ENCODE results near the gene YJU2. TPM values are rescaled to one million over a fixed set of nuclear protein-coding genes. Genes with fewer than 3 reads are reported as not detected.

YJU2 gene
- total RNA-seq, 3 donors from 2014 or later (not counting 1 experiment from before 2014, with no cell fraction given) = 37.7 to 39.5 (median 38.5) TPM

- Histone ChIP-seq H3K4me3 (ENCODE audit: low read length) (no peak overlapping the region), H3K27ac (ENCODE audit: low read length) (no peak overlapping the region), H3K9me3 (ENCODE audit: control insufficient read depth, insufficient read depth, low read length) (no peaks in the 10 kb centered on the region), H3K27me3 (ENCODE audit: control insufficient read depth, insufficient read depth, low read length) (peaks cover 9% of the 10 kb centered on the region), H3K4me1 (ENCODE audit: control insufficient read depth, insufficient read depth, low read length) (peaks cover 12% of the 10 kb centered on the region), H3K36me3 (ENCODE audit: control insufficient read depth, insufficient read depth, low read length) (no peaks in the 10 kb centered on the region)
- ATAC-seq (no peak), DNase-seq (no peak)
- Mint-ChIP-seq H3K27ac (no peak overlapping the region), H3K4me1 (peaks cover 5 to 6% of the 10 kb centered on the region in 2 donors), H3K9me3 (no peaks in the 10 kb centered on the region), H3K27me3 (ENCODE audit: low read depth in 2 of 2) (peaks cover 6 to 14% of the 10 kb centered on the region in 2 donors), H3K36me3 (no peaks in the 10 kb centered on the region), H3K4me3 (no peak overlapping the region)
- WGBS (ENCODE audit: insufficient coverage) = 20% methylated on average over 4 of the region's 4 CpGs
- intact Hi-C loops (cut with micrococcal nuclease) = no loop called here
- TF ChIP-seq CTCF (IDR thresholded peaks at IDR 0.05) = no peak
Observed at GRCh38 chr19:4278010-4278409, 31.1 kb downstream of the YJU2 start.

- no peak within 1 kb of the TSS for H3K27ac ChIP-seq (ENCODE audit: low read length)
- Mint-ChIP-seq H3K9me3 (no peaks in the 10 kb centered on the region), H3K27me3 (ENCODE audit: low read depth in 2 of 2) (peaks cover 6 to 14% of the 10 kb centered on the region in 2 donors), H3K27ac (no peak within 1 kb of the TSS), H3K4me3 (peak within 1 kb of the TSS; percentile 70), H3K36me3 (no peaks in the 10 kb centered on the region), H3K4me1 (peaks cover 5 to 6% of the 10 kb centered on the region in 2 donors)
- H3K9me3 ChIP-seq (ENCODE audit: control insufficient read depth, insufficient read depth, low read length) = no peaks in the 10 kb centered on the region
- TF ChIP-seq CTCF (IDR thresholded peaks at IDR 0.05) = no peak
- H3K4me1 ChIP-seq (ENCODE audit: control insufficient read depth, insufficient read depth, low read length) = peaks cover 12% of the 10 kb centered on the region
- DNase-seq (no peak), ATAC-seq (no peak)
- intact Hi-C loops (cut with micrococcal nuclease) = no loop called here
- H3K36me3 ChIP-seq (ENCODE audit: control insufficient read depth, insufficient read depth, low read length) = no peaks in the 10 kb centered on the region
- peaks cover 9% of the 10 kb centered on the region for H3K27me3 ChIP-seq (ENCODE audit: control insufficient read depth, insufficient read depth, low read length)
- 3% methylated on average over 30 of the region's 44 CpGs for WGBS (ENCODE audit: insufficient coverage)
- H3K4me3 ChIP-seq (ENCODE audit: low read length) = no peak within 1 kb of the TSS
Observed at GRCh38 chr19:4278419-4279266, 31.8 kb downstream of the YJU2 start, which contains the start of gene SHD. Gene SHD (plus strand): TSS chr19:4279266. CDS start chr19:4280064, 798 bp downstream.

GRCh38 chr19:4279267-4279529, 32.3 kb downstream of the YJU2 start:
- Mint-ChIP-seq H3K4me3 (no peak overlapping the region), H3K27me3 (ENCODE audit: low read depth in 2 of 2) (peaks cover 6 to 14% of the 10 kb centered on the region in 2 donors)

More at GRCh38 chr19:4279267-4279529, 32.3 kb downstream of the YJU2 start:
- no peak for TF ChIP-seq CTCF (IDR thresholded peaks at IDR 0.05)
- no peak overlapping the region for H3K4me3 ChIP-seq (ENCODE audit: low read length)
- peaks cover 9% of the 10 kb centered on the region for H3K27me3 ChIP-seq (ENCODE audit: control insufficient read depth, insufficient read depth, low read length)
- Mint-ChIP-seq H3K36me3 (no peaks in the 10 kb centered on the region), H3K27ac (no peak overlapping the region), H3K9me3 (no peaks in the 10 kb centered on the region), H3K4me1 (peaks cover 5 to 6% of the 10 kb centered on the region in 2 donors)
- H3K4me1 ChIP-seq (ENCODE audit: control insufficient read depth, insufficient read depth, low read length) = peaks cover 12% of the 10 kb centered on the region
- WGBS (ENCODE audit: insufficient coverage) = under 1% methylated on average over 30 of the region's 30 CpGs
- DNase-seq = no peak
- intact Hi-C loops (cut with micrococcal nuclease) = no loop called here
- H3K36me3 ChIP-seq (ENCODE audit: control insufficient read depth, insufficient read depth, low read length) = no peaks in the 10 kb centered on the region
- no peak overlapping the region for H3K27ac ChIP-seq (ENCODE audit: low read length)
- peak in 1 of 3 donors; percentile 36 for ATAC-seq
- no peaks in the 10 kb centered on the region for H3K9me3 ChIP-seq (ENCODE audit: control insufficient read depth, insufficient read depth, low read length)
